IgD-negative memory B cell (primary cell): ENCODE results near the gene SLC38A5. TPM values are rescaled to one million over a fixed set of nuclear protein-coding genes. Genes with fewer than 3 reads are reported as not detected.

ENCODE experiments used
- H3K27ac Mint-ChIP-seq, 3 donors: one replicate each; pipeline ENCODE4 v1.8.0; 2020 to 2022; ENCODE audit warnings: mild to moderate bottlenecking in 3 of 3, mixed read lengths in 3 of 3, moderate library complexity in 1 of 3
- H3K27me3 Mint-ChIP-seq: one replicate; pipeline ENCODE4 v1.8.0; 2021; ENCODE audit warnings: mixed read lengths
- H3K36me3 Mint-ChIP-seq: one replicate; pipeline ENCODE4 v1.8.0; 2020; ENCODE audit warnings: mild to moderate bottlenecking, mixed read lengths
- H3K4me1 Mint-ChIP-seq, 3 donors: one replicate each; pipeline ENCODE4 v1.8.0; 2020 to 2022; ENCODE audit warnings: mixed read lengths in 3 of 3, mild to moderate bottlenecking in 1 of 3
- H3K4me3 Mint-ChIP-seq, 4 donors: one replicate each; pipeline ENCODE4 v1.8.0; 2020 to 2022; ENCODE audit warnings: mild to moderate bottlenecking in 4 of 4, mixed read lengths in 4 of 4, moderate library complexity in 3 of 4
- H3K9me3 Mint-ChIP-seq, 3 donors: one replicate each; pipeline ENCODE4 v1.8.0; 2020 to 2021; ENCODE audit warnings: mixed read lengths in 3 of 3, mild to moderate bottlenecking in 1 of 3
- polyA plus RNA-seq: library from polyadenylated mRNA; unstranded; fragments of 300-500 nt; fragmentation: Illumina TruSeq; gene quantifications from one replicate; pipeline ENCODE4 v1.2.3, GENCODE V29; 2021

SLC38A5 gene
- polyA plus RNA-seq, 1 donor from 2014 or later: 9.3 TPM

DNA sequence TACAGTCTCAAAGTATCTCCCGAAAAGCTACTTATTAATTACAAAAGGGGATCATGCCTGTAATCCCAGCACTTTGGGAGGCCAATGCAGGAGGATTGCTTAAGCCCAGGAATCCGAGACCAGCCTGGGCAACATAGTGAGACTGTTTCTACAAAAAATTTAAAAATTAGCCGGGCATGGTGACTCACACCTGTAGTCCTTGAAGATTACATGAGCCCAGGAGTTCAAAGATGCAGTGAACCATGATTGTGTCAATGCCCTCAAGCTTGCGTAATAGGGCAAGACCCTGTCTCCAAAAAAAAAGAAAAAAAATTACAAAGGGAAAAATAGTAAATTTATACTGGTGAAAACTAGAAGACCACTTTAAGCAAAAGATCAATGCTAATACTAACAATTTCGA, 35.4 kb upstream of the SLC38A5 start:
- H3K27me3 Mint-ChIP-seq: peaks cover 7% of the 10 kb centered on the region
- no peaks in the 10 kb centered on the region for H3K36me3 Mint-ChIP-seq
- H3K4me1 Mint-ChIP-seq: peaks cover 0 to 8% (median 6%) of the 10 kb centered on the region in 3 donors
- H3K27ac Mint-ChIP-seq: no peak overlapping the region
- no peak overlapping the region for H3K4me3 Mint-ChIP-seq
- H3K9me3 Mint-ChIP-seq: peaks cover 0 to 2% (median 0%) of the 10 kb centered on the region in 3 donors

DNA sequence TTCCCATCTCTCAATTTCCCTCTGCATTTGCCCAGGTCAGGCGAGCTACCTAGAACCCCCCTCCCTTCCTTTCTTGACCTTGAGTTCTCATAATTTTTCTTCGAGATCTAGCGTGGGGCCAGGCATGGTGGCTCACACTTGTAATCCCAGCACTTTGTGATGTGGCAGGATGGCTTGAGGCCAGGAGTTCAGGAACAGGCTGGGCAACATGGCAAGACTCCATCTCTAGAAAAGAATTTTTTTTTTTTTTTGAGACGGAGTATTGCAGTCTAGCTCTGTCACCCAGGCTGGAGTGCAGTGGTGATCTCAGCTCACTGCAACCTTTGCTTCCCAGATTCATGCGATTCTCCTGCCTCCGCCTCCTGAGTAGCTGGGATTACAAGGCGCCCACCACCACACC, 34.2 kb upstream of the SLC38A5 start:
- Mint-ChIP-seq H3K27ac (no peak overlapping the region), H3K4me1 (peaks cover 0 to 3% (median 2%) of the 10 kb centered on the region in 3 donors), H3K27me3 (peaks cover 12% of the 10 kb centered on the region), H3K9me3 (no peaks in the 10 kb centered on the region), H3K36me3 (no peaks in the 10 kb centered on the region), H3K4me3 (no peak overlapping the region)

DNA sequence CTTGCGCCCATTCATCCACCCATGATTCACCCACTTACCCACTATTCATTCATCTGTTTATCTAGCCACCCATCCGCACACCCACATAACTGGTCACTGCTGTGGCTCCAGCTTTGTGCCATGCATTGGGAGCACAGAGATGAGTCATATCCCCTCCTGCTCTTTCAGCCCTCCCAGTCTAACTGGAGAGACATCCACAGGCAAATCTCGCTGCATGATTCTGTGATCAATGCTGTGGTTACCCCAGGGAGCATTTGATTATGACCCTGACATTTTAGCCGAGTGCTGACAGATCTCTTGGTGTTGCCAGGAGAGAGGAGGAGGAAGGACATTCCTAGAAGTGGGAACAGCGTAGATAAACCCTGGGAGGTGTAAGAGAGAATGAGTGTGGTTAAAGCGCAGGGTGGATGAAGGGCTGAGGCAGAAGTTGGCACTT, 28.3 kb upstream of the SLC38A5 start:
- Mint-ChIP-seq H3K27me3 (peaks cover 19% of the 10 kb centered on the region), H3K27ac (no peak overlapping the region), H3K36me3 (no peaks in the 10 kb centered on the region), H3K9me3 (no peaks in the 10 kb centered on the region), H3K4me3 (no peak overlapping the region), H3K4me1 (no peaks in the 10 kb centered on the region)

DNA sequence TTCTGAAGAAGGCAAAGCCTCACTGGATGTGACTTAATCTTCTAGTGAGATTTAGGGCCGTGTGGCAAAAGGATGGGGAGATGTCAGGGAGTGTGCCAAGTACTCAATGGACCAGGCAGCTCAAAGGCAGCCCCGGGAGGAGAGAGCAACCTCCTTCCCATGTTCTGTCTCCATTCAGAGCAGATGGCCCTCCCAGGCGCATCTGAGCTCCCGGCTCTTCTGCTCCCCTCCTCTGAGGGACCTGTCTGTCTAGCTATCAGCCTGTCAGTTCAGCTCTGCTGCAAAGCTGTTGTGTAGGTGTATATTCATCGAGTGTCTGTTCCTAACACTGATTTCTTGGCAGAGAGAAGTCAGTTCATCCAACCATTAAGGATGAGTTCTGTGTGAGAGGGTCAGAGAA, 27.8 kb upstream of the SLC38A5 start:
- peaks cover 19% of the 10 kb centered on the region for H3K27me3 Mint-ChIP-seq
- no peak overlapping the region for H3K4me3 Mint-ChIP-seq
- H3K4me1 Mint-ChIP-seq: no peaks in the 10 kb centered on the region
- H3K36me3 Mint-ChIP-seq: no peaks in the 10 kb centered on the region
- no peak overlapping the region for H3K27ac Mint-ChIP-seq
- no peaks in the 10 kb centered on the region for H3K9me3 Mint-ChIP-seq

DNA sequence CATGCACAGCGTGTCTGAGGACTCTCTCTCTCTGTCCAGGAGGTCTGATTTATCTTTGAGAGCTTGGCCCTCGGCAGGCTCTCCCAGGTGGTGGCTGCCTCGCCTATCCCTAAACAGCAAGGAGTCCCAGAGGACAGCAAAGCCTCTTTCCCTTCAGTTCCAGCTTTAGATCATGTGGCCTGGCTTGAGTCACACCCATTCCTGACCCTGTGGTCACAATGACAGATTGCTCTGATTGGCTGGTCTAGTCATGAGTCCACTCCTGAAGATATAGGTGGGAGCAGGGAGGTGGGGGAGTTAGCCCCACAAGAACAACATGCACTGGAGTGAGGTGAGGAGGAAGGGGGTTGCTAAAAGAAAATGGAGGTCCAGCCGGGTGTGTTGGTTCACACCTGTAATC, 26.6 kb upstream of the SLC38A5 start:
- no peaks in the 10 kb centered on the region for H3K36me3 Mint-ChIP-seq
- H3K27me3 Mint-ChIP-seq: peaks cover 22% of the 10 kb centered on the region
- no peaks in the 10 kb centered on the region for H3K9me3 Mint-ChIP-seq
- no peak overlapping the region for H3K27ac Mint-ChIP-seq
- H3K4me1 Mint-ChIP-seq: no peaks in the 10 kb centered on the region
- H3K4me3 Mint-ChIP-seq: no peak overlapping the region

DNA sequence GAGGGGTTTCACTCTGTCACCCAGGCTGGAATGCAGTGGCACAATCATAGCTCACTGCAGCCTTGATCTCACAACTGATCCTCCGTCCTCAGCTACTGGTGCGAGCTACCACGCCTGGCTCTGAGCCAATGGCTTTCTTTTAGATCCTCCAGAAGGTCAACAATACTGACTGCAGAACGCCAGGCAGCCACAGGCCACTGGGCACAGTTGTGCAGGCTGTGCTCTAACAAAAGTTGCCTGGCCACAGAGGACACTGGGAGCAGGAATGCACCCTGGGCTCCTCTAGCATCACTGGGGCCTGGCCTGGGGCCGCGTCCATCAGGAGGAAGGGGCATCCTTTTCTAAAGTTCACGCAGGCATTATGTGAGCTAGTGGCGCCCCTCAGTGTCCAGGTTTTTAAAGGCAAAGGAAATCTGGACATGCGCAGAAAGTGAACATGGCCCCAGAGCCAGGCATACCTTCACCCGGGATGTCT, 23.9 kb upstream of the SLC38A5 start:
- no peaks in the 10 kb centered on the region for H3K36me3 Mint-ChIP-seq
- H3K27ac Mint-ChIP-seq: no peak overlapping the region
- H3K4me3 Mint-ChIP-seq: no peak overlapping the region
- peaks cover 9% of the 10 kb centered on the region for H3K27me3 Mint-ChIP-seq
- no peaks in the 10 kb centered on the region for H3K4me1 Mint-ChIP-seq
- no peaks in the 10 kb centered on the region for H3K9me3 Mint-ChIP-seq

DNA sequence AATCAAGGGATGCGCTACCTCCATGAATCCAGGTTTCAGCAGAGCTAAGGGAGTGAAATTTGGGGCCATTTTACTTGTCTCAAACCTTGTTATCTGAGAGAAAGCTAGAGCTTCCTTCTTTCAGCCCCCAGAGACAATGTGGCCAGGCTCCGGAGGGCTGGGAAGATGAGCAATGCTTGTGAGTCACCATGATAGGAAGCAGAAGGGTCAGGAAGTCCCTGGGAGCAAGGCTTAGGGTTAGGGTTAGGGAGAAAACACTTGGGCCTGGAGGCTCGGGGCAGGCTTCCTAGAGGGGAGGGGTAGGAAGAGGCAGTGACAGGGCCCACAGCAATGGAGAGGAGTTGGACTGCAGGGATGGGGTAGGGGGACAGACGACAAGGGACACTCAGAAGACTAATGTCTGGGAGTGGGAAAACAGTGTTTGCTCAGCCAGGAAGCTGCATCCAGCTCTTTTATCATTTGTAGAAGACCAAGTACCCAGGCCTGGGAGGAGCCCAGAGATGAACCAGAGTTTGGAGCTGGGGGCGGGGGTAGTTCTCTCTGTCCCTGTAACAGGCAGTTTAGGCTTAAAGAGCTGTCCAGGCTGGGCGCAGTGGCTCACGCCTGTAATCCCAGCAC, 22.3 kb upstream of the SLC38A5 start:
- Mint-ChIP-seq H3K4me3 (no peak overlapping the region), H3K4me1 (no peaks in the 10 kb centered on the region), H3K27me3 (peaks cover 4% of the 10 kb centered on the region), H3K27ac (no peak overlapping the region), H3K36me3 (no peaks in the 10 kb centered on the region), H3K9me3 (no peaks in the 10 kb centered on the region)

DNA sequence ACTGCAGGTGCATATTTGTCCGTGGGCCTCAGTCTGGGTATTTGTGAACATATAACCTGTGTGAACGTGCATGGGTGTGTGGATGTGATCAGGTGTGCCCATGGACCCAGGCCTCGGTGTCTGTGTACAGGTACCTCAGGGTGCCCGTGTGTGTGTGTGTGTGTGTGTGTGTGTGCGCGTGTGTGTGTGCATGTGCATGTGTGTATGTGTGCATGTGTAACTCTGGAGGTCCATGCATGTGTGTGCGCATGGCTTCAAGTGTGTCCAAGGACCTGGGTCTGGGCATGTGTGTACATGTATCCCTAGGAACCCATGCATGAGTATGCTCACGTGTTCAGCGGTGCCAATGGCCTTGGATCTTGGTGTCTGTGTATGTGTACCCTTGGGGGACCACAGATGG, 21.7 kb upstream of the SLC38A5 start:
- H3K4me3 Mint-ChIP-seq: no peak overlapping the region
- H3K4me1 Mint-ChIP-seq: no peaks in the 10 kb centered on the region
- peaks cover 4% of the 10 kb centered on the region for H3K27me3 Mint-ChIP-seq
- no peaks in the 10 kb centered on the region for H3K9me3 Mint-ChIP-seq
- H3K36me3 Mint-ChIP-seq: no peaks in the 10 kb centered on the region
- H3K27ac Mint-ChIP-seq: no peak overlapping the region

DNA sequence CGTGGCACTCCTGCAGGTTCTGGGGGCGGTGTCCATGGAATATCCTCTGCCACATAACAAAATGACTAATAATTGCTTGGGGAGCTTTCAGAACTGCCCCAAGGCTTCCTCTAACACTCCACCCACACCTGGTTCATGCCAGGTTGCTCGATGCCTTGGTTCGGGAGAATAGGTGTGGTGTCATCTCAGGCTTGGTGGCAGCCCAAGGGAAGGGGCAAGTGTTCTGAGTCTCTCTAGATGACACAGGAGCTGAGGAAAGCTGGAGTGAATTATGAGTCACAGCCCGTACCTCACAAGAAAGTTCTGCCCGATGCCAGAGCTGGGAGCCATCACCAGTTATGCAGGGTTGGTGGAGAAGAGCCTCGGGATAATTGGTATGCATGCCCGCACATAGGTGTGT, 20.6 kb upstream of the SLC38A5 start:
- peaks cover 4% of the 10 kb centered on the region for H3K27me3 Mint-ChIP-seq
- no peaks in the 10 kb centered on the region for H3K9me3 Mint-ChIP-seq
- H3K36me3 Mint-ChIP-seq: no peaks in the 10 kb centered on the region
- no peak overlapping the region for H3K4me3 Mint-ChIP-seq
- H3K27ac Mint-ChIP-seq: no peak overlapping the region
- no peaks in the 10 kb centered on the region for H3K4me1 Mint-ChIP-seq

DNA sequence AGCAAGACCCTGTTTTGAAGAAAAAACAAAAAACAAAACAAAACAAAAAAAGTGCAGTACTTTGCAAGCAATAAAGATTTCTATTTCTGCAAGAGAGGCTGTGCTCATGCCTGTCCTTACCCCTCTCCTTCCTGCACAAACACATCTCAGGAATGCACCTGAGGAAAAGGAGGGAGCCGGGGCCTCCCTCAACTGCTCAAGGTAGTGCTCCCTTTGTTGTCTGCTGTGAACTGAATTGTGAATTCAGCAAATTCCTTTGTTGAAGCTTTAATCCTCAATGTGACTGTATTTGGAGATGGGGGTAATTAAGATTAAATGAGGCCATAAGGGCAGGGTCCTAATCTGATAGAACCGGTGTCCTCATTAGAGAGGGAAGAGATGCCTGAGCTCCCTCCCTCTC, 19.8 kb upstream of the SLC38A5 start:
- Mint-ChIP-seq H3K9me3 (no peaks in the 10 kb centered on the region), H3K36me3 (no peaks in the 10 kb centered on the region), H3K27me3 (peaks cover 4% of the 10 kb centered on the region), H3K4me1 (no peaks in the 10 kb centered on the region), H3K27ac (no peak overlapping the region), H3K4me3 (no peak overlapping the region)

DNA sequence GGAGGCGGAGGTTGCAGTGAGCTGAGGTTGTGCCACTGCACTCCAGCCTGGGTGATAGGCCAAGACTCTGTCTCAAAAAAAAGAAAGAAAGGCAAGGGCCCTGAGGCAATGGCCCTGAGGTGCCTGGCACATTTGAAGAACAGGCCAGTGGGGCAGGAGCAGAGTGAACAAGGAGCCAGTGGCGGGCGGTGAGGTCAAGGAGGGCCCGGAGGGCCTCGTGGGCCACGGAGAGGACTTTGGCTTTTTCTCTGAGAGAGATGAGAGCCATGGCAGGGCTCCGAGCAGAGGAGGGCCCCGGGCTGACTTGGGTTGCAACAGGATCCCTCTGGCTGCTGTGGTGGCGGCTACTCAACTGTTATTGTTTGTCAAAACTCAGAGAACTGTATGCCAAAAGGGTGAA, 19.2 kb upstream of the SLC38A5 start:
- H3K27me3 Mint-ChIP-seq: peaks cover 4% of the 10 kb centered on the region
- H3K4me1 Mint-ChIP-seq: no peaks in the 10 kb centered on the region
- H3K4me3 Mint-ChIP-seq: no peak overlapping the region
- no peak overlapping the region for H3K27ac Mint-ChIP-seq
- H3K36me3 Mint-ChIP-seq: no peaks in the 10 kb centered on the region
- H3K9me3 Mint-ChIP-seq: no peaks in the 10 kb centered on the region

DNA sequence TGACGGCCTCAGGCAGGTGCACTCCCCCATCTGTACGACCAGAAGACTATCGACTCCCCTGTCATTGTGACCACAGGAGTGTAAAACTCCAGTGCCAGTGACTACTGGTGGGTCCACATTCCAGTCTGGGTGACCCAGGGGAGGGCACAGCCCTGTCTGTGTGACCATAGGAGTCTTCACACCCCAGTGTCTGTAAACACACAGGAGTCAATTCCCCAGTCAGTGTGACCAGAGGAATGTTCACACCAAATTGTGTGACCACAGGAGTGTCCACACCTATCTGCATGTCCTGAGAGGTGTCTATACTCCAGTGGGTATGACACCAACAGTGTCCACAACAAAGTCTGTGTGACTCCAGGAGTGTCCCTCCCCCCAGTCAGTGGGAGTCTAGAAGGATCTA, 18.0 kb upstream of the SLC38A5 start:
- Mint-ChIP-seq H3K9me3 (no peaks in the 10 kb centered on the region), H3K36me3 (no peaks in the 10 kb centered on the region), H3K4me1 (no peaks in the 10 kb centered on the region), H3K4me3 (no peak overlapping the region), H3K27ac (no peak overlapping the region), H3K27me3 (peaks cover 4% of the 10 kb centered on the region)

DNA sequence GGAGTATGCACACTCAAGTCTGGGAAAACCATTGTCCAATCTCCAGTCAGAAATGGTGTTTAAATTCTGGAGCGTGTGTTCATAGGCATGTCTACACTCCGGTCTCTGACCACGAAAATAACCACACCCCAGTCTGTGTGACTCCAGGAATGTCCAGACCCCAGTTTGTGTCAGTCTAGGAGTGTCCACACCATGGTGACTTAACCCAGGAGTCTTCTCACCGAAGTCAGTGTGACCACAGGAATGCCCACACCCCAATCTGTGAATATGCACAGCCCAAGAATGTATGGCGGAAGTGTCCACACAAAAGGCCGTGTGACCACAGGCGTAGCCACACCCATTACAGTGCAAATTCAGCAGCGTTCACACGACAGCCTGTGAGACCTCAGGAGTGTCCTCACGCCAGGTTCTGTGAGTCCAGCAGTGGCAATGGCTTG, 17.3 kb upstream of the SLC38A5 start:
- Mint-ChIP-seq H3K4me3 (no peak overlapping the region), H3K27ac (no peak overlapping the region), H3K4me1 (no peaks in the 10 kb centered on the region), H3K36me3 (no peaks in the 10 kb centered on the region), H3K9me3 (no peaks in the 10 kb centered on the region), H3K27me3 (peaks cover 4% of the 10 kb centered on the region)

DNA sequence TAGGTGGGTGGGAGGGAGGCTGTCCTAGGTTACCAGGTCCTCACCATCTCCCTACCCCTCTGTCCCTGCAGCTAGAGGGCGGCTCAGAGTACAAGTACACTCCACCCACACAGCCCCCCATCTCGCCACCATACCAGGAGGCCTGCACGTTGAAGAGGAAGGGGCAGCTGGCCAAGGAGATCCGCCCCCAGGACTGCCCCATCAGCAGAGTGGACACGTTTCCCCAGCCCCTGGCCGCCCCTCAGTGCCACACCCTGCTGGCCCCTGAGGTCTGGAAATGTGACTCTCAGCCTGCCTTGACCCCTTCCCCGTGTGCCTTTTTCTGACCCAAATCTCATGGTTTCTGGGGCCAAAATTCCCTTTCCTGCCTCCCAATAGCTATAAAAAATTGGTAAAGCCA, 12.5 kb upstream of the SLC38A5 start:
- H3K4me3 Mint-ChIP-seq: no peak overlapping the region
- H3K27me3 Mint-ChIP-seq: no peaks in the 10 kb centered on the region
- H3K4me1 Mint-ChIP-seq: peaks cover 0 to 4% (median 1%) of the 10 kb centered on the region in 3 donors
- no peak overlapping the region for H3K27ac Mint-ChIP-seq
- no peaks in the 10 kb centered on the region for H3K9me3 Mint-ChIP-seq
- H3K36me3 Mint-ChIP-seq: peaks cover 4% of the 10 kb centered on the region

DNA sequence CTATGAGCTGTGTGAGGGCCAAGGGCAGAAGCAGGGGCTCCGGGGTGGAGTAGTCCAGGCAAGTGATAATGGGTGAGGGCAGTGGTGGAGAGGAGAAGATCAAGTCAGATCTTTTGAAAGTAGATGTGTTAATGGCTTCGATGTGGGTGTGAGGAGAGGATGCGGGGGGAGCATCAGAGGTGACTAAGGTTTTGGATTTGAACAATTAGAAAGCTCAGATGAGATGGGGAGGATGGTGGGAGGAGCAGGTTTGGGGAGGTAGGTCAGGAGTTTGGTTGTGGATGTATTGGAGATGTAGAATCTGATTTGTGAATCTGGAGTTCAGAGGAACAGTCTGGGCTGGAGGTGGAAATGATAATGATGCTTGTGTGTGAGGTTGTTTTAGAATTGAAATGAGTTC, 10.5 kb upstream of the SLC38A5 start:
- Mint-ChIP-seq H3K27ac (no peak overlapping the region), H3K4me3 (no peak overlapping the region), H3K4me1 (peaks cover 3 to 11% (median 11%) of the 10 kb centered on the region in 3 donors), H3K27me3 (no peaks in the 10 kb centered on the region), H3K9me3 (no peaks in the 10 kb centered on the region), H3K36me3 (peaks cover 6% of the 10 kb centered on the region)

DNA sequence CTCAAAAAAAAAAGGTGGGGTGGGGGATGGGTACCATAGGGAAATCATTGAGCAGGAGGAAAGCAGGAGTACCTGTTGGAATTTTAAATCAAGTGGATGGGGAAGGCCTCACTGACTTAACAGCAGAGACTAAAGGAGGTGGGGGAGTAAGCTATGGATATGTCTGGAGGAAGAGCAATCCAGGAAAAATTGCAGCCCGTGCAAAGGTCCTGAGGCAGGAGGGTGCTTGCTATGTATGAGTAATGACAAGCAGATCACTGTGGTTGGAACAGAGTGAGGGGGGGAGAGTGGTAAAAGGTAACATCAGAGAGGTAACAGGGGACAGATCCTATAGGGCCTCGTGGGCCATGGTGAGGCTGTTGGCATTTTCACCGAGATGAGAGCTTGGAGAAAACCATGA, 10.1 kb upstream of the SLC38A5 start:
- Mint-ChIP-seq H3K36me3 (peaks cover 6% of the 10 kb centered on the region), H3K4me1 (peaks cover 4 to 13% (median 13%) of the 10 kb centered on the region in 3 donors), H3K27me3 (no peaks in the 10 kb centered on the region), H3K4me3 (no peak overlapping the region), H3K9me3 (no peaks in the 10 kb centered on the region), H3K27ac (no peak overlapping the region)
